Panc1 (cell line): ENCODE measurements around the gene IL22RA1. TPM values are rescaled to one million over a fixed set of nuclear protein-coding genes. Genes with fewer than 3 reads are reported as not detected.

ENCODE experiments used
- ATAC-seq: fragments of 200-7000 bp; cut with Tn5 transposase; 2 replicates; pipeline ENCODE4 v1.9.1; 2020; ENCODE audit warnings: mild to moderate bottlenecking, moderate library complexity
- BruUV-seq: library from RNA; stranded (reverse); fragments of 400-500 nt; replicated peaks from 2 replicates; lab custom pipeline; 2021; lab: Mats Ljungman, UMichigan
- CTCF ChIA-PET: fragments of 300-600 bp; sonication (Branson Sonifier 250); formaldehyde crosslinking; loops from one replicate; lab custom pipeline; 2022; ENCODE audit warnings: antibody characterized with exemption; lab: Charles Lee
- POLR2A ChIA-PET: fragments of 300-600 bp; sonication (Branson Sonifier 250); formaldehyde crosslinking; loops from one replicate; lab custom pipeline; 2022; ENCODE audit warnings: antibody characterized with exemption; lab: Charles Lee
- DNase-seq: peaks from one replicate; pipeline ENCODE4 v3.0.0-alpha.2; 2010; ENCODE audit warnings: low read depth, low spot score
- H3K27ac ChIP-seq: 2 replicates; pipeline ENCODE4 v1.5.1; 2011; ENCODE audit warnings: mild to moderate bottlenecking, low read length, inconsistent platforms
- H3K27me3 ChIP-seq: fragments of 200-500 bp; sonication (Bioruptor generic); 2 replicates; pipeline ENCODE4 v1.6.0; 2014; ENCODE audit warnings: low read length, inconsistent platforms; ENCODE audit not compliant: control insufficient read depth, insufficient read depth
- H3K36me3 ChIP-seq: fragments of 200-500 bp; sonication (Bioruptor generic); 2 replicates; pipeline ENCODE4 v1.5.1; 2014; ENCODE audit warnings: inconsistent platforms, mild to moderate bottlenecking, low read length, moderate library complexity; ENCODE audit not compliant: control insufficient read depth, insufficient read depth
- H3K4me1 ChIP-seq: 2 replicates; pipeline ENCODE4 v1.5.1; 2011; ENCODE audit warnings: inconsistent platforms, mild to moderate bottlenecking, low read length, moderate library complexity; ENCODE audit not compliant: control insufficient read depth, insufficient read depth
- H3K4me3 ChIP-seq, 2 experiments: 2 replicates each; pipeline ENCODE4 v1.5.1; 2011 to 2012; ENCODE audit warnings: low read depth in 2 of 2, low read length in 2 of 2, mild to moderate bottlenecking in 2 of 2, inconsistent platforms in 1 of 2, moderate library complexity in 1 of 2
- H3K9me3 ChIP-seq: fragments of 200-500 bp; sonication (Bioruptor generic); 2 replicates; pipeline ENCODE4 v1.5.1; 2014; ENCODE audit warnings: low read depth, mild to moderate bottlenecking, inconsistent platforms, low read length, moderate library complexity; ENCODE audit not compliant: control insufficient read depth, insufficient read depth
- CTCF ChIP-seq: fragments of 450-650 bp; IDR thresholded peaks from 2 replicates; pipeline ENCODE4 v1.5.1; 2017; ENCODE audit warnings: mild to moderate bottlenecking
- POLR2AphosphoS5 ChIP-seq: IDR thresholded peaks from 2 replicates; pipeline ENCODE4 v1.6.1; 2012; ENCODE audit warnings: mild to moderate bottlenecking, low read depth, low read length, moderate library complexity
- REST ChIP-seq, 2 experiments: IDR thresholded peaks; 2 replicates each; pipeline ENCODE4 v1.6.1; 2011 to 2012; ENCODE audit warnings: low read depth in 2 of 2, control low read depth in 1 of 2, low read length in 1 of 2, mild to moderate bottlenecking in 1 of 2, moderate library complexity in 1 of 2; ENCODE audit not compliant: insufficient read depth in 1 of 2
- SIN3A ChIP-seq: IDR thresholded peaks from 2 replicates; pipeline ENCODE4 v1.6.1; 2012; ENCODE audit warnings: low read depth, mild to moderate bottlenecking, low read length, moderate library complexity, borderline replicate concordance; ENCODE audit not compliant: insufficient read depth
- TCF7L2 ChIP-seq: IDR thresholded peaks from 2 replicates; pipeline ENCODE4 v1.6.1; 2011; ENCODE audit warnings: mild to moderate bottlenecking, low read depth, low read length, inconsistent platforms
- in situ Hi-C: cut with HindIII; loops from 2 replicates; pipeline ENCODE4 v1.10.0; 2016; ENCODE audit warnings: low sequenced_read_pairs, low pct_unique_long_range_greater_than_20kb
- intact Hi-C: fragments of 100-400 bp; cut with micrococcal nuclease; formaldehyde crosslinking; loops from one replicate; pipeline ENCODE4 v1.10.0; 2022; ENCODE audit not compliant: unreplicated experiment
- total RNA-seq: library from RNA; stranded (reverse); gene quantifications from one replicate; pipeline ENCODE4 v1.2.1, GENCODE V29; 2021; ENCODE audit not compliant: unreplicated experiment

IL22RA1 gene
- total RNA-seq, 1 experiment from 2014 or later: 1.1 TPM

GRCh38 chr1:24098102-24098501, 44.8 kb downstream of the IL22RA1 start:
- no peaks in the 10 kb centered on the region for H3K36me3 ChIP-seq
- H3K27me3 ChIP-seq: no peaks in the 10 kb centered on the region
- TF ChIP-seq REST (IDR thresholded peaks at IDR 0.05; ENCODE audit: insufficient read depth in 1 of 2, low read depth in 2 of 2, low read length in 1 of 2): no peak
- no peak for TF ChIP-seq TCF7L2
- no peak for TF ChIP-seq CTCF
- TF ChIP-seq SIN3A: no peak
- no peak for TF ChIP-seq POLR2AphosphoS5
- ChIA-PET CTCF (no interaction called here), POLR2A (interaction anchor here (0.6 kb wide), 1 partner anchor 477 kb away, joined by 3 read pairs; no protein-coding TSS in a partner anchor)
- intact Hi-C loops (no loop called here), in situ Hi-C loops (no loop called here)
- no peak for ATAC-seq
- DNase-seq: no peak
- no peaks in the 10 kb centered on the region for H3K9me3 ChIP-seq
- H3K27ac ChIP-seq: no peak overlapping the region
- no peaks in the 10 kb centered on the region for H3K4me1 ChIP-seq
- no TSS peak for BruUV-seq
- H3K4me3 ChIP-seq: no peak overlapping the region

GRCh38 chr1:24097663-24098062, 45.3 kb downstream of the IL22RA1 start:
- TF ChIP-seq TCF7L2 (no peak), SIN3A (no peak), CTCF (no peak), POLR2AphosphoS5 (no peak), REST (IDR thresholded peaks at IDR 0.05; ENCODE audit: insufficient read depth in 1 of 2, low read depth in 2 of 2, low read length in 1 of 2) (no peak)
- POLR2A ChIA-PET: interaction anchor here (0.6 kb wide), 1 partner anchor 476 kb away, joined by 3 read pairs; no protein-coding TSS in a partner anchor
- in situ Hi-C loops: no loop called here

More at GRCh38 chr1:24097663-24098062, 45.3 kb downstream of the IL22RA1 start:
- intact Hi-C loops: no loop called here
- no TSS peak for BruUV-seq
- CTCF ChIA-PET: no interaction called here
- H3K27ac ChIP-seq: no peak overlapping the region
- H3K4me3 ChIP-seq: no peak overlapping the region
- no peak for DNase-seq
- no peak for ATAC-seq
- no peaks in the 10 kb centered on the region for H3K36me3 ChIP-seq
- no peaks in the 10 kb centered on the region for H3K27me3 ChIP-seq
- H3K4me1 ChIP-seq: no peaks in the 10 kb centered on the region
- no peaks in the 10 kb centered on the region for H3K9me3 ChIP-seq
